GM04503 (cell line): ENCODE measurements around the gene SLC25A26.

ENCODE experiments used
- DNase-seq: peaks from one replicate; pipeline ENCODE4 v3.0.0-alpha.2; 2012; ENCODE audit warnings: low read depth

SLC25A26 gene

DNA sequence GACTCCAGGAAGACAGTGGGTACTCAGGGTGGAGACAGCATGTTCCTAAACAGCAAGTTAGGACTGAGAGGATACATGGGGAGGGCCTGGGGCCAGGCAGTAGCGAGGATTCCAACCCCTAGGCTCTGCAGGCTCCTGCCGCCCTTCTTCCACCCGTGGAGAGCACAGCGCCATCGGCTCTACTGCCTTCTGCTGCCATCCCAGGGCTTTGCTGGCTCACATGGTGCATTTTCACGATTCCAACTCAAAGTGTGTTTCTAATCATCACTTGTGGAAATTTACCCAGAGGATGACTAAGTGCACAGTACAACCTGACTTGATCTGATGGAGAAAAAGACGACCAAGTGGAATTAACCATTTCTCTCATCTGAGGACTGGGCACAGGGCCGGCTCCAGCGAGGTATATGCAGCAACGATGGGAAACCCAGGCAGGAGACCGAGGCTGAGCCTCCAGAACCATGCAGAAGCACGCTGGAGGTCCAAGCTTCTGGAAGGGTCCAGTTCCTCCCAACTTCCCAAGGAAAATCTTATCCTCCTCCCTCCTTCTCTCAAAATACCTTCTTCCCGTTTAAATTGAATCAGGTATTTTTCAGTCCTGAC lies 175.5 kb downstream of the SLC25A26 start:
- no peak for DNase-seq

DNA sequence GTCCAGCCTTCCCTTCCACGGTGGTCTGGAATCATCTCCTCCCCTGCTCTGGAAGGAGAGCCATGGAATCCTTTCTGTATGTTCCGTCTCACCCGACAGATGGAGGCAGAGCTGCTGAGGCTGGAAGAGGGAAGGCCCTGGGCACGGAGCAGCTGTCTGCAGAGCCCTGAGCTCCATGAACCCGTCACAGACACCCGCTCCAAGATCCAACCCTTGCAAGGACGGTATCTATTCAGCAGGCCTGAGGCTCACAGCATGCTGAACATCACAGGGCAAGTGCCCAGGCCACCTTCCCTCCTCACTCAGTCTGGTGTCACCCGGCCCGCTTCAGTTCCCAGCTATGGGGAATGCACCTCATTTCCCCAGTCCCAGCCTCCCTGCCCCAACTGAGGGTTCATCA lies 176.1 kb downstream of the SLC25A26 start:
- no peak for DNase-seq

DNA sequence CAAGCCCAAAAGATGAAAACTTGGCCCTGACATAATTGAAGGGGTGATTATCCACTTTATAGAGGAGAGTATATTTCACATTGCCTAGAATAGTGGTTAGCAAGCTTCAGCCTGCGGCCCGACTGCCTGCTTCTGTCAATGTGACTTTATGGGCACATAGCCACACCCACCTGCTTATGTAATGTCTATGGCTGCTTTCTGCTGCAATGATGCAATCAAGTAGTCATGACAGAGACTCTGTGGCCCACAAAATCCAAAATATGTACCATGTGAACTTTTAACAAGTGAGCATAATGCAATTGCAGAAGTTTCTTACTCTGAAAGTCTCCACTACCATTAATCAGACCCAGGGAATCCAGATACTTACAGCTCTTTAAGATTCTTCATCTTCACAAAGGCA lies 176.9 kb downstream of the SLC25A26 start:
- DNase-seq, result no peak

DNA sequence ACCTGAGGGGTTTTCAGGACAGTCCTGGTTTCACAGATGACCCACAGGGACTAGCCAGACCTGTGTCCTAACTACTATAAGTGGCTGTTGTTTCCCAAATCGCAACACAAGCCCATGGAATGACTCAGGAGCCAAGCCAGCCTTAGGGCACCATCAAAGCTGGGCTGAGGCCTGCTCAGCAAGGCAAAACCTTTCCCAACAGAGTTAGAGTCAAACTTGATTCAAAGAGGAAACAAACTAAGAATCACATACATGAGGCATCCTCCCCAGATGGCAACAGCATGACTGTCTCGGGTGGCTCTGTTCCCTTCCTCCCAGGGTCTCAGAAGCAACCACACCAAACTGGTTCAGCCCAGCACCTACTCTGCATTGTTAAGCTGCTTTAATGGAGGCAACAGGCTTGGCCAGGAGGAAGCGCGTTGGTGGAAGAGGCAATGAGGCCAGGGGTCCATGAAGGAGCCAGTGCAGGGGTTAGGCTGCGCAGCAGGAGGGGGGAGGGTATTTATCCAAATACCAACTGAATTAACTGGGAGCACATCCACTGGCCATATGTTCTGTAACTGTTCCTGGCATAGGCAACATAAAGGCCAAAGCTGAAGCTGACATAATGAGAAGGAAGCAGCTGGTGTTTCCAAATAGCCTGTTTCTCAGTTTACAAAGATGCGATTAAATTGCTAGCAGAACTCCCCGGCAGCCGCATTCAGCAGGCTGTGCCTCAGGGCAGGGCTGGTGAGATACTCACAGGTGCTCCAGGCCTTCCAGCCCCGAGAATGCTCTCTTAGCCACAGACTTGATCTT lies 177.6 kb downstream of the SLC25A26 start:
- DNase-seq, result no peak

DNA sequence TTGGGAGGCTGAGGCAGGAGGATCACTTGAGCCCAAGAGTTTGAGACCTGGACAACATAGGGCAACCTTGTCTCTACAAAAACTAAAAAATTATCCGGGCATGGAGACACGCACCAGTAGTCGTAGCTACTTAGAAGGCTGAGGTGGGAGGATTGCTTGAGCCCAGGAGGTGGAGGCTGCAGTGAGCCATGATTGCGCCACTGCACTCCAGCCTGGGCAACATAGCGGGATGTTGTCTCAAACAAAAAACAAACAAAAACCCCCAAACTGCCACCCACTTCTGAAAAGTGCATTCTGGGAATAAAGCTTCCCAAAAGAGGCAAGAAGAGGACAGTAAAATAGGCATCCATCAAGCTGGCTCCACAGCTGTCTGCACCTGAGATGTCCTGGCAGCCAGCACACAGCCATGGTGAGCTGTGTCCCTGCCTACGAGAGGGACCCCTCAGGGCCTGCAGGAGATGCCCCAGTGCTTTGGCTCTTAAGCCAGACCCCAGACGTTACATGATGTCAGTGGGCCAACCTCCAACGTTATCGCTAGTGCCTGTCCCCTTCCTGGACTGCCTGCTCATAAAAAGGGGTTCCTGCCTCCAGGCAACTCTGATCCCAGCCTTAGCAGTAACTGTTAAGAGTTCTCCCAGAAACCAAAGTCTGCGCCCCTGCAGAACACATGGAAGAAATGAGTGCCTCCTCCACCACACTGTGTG lies 178.9 kb downstream of the SLC25A26 start:
- DNase-seq, result no peak

DNA sequence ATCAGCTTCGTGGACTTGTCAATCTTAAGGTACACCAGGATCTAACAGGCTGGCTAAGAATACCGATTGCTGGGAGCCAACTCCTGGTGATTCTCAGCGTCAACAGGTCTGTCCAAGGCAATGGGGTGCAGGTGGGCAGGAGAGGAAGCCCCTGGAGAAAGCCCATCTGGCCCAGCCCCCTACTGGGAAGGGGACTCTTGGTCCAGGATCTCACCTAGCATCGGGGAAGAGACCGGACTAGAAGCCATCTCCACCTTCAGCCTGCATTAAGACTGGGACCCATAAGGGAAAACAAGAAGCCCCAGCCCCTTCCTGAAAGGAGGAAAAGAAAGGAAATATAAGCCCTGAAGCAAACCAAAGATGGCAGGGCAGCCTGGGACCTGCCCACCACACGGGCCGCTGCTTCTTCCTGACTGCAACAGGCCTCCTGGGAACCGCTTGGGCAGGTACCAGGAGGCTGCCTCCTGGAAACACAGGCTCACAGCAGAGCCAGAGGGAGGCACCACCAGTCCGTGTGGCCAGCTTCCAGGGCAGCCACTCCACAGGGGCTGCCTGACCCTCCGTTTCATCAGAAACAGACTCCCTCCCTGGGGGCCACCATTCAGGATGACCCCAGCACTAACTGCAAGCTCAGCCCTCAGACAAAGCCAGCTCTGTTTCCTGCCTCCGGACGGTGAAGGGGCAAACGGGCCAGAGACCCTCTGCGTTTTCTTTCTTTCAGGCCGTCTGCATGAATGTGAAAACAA lies 179.8 kb downstream of the SLC25A26 start:
- DNase-seq, result no peak

DNA sequence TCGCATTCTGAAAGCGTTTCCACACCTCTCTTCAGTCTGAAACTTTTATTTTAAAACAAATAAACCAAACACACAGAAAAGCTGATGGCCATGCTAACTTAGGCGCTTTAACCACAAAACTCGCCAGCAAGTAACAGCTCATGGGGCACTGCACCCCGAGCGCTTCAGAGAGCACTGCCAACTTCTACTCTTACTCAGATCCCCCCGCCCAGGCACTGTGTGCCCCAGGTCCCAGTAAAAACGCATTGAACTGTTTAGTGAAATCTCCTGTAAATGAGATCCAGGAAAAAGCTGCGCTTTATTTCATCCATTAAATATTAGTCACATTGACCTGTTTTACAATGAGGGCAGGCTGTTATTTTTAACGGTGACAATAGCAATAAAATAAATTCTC lies 180.4 kb downstream of the SLC25A26 start:
- no peak for DNase-seq

DNA sequence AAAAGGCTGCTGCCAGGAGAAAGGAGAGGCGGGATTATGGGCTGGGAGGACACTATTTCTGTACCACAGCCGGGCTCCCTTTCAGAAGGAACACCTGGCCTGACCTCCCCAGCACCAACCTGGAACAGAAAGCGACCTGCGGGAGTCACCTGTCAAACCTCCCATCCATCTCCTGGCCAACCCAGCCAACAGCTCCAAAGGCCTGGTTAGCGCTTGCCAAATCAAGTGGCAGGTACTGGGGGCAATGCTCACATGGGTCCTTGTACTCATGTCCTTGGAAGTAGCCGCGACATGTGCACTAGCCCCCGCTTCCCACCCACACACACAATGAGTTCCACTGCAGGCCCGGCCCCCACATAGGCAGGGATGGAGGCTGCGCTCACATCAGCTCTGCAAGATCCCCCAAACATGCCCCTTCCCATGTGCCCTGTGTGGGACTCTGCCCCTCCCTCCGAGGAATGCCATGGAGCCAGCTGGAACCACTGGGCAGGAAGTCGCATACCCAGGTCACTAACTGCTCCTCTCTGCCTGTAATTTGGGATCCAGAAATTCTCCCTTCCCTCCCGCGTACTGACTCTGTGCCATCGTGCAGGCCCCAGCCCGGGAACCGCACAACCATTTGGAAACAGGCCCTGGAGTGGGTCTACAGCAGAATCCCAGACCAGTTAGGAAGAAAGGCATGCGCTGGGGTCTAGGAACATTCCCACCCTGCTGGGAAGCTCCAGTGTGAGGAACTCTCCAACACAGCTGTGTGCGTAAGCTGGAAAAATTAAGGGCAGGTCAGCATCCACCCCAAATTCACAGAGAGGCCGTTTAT lies 181.1 kb downstream of the SLC25A26 start:
- DNase-seq, result no peak

DNA sequence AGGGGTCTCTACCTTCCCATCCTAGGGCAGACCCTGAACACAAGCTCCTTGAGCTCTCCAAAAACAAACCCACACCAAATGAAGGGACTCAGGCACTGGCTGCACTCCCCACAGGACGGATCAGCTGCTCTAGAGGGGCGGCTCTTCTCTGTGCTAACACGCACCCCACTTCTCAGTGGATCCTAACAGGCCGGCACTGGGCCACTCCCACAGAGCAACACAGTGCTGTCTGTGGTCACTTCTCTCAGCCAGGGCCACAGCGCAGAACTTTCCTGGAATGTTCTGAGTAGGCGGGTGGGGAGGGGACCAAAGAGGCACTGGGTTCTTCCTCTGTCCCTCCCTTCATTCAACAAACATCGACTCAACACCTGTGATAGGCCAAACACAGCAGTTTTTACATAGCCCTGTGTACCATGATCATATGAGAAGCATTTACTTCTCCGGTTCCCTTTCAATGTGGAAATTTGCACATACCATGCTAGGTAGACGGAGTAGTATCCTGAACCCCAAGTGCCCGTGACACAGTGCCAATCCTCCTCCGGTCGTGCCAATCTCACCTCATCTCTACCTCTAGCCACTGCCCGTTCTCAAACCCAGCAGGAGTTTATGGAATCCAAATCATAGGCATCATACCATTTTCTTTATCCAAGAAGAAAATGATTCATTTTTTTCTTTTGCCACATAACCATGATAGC lies 181.9 kb downstream of the SLC25A26 start:
- DNase-seq, result no peak

DNA sequence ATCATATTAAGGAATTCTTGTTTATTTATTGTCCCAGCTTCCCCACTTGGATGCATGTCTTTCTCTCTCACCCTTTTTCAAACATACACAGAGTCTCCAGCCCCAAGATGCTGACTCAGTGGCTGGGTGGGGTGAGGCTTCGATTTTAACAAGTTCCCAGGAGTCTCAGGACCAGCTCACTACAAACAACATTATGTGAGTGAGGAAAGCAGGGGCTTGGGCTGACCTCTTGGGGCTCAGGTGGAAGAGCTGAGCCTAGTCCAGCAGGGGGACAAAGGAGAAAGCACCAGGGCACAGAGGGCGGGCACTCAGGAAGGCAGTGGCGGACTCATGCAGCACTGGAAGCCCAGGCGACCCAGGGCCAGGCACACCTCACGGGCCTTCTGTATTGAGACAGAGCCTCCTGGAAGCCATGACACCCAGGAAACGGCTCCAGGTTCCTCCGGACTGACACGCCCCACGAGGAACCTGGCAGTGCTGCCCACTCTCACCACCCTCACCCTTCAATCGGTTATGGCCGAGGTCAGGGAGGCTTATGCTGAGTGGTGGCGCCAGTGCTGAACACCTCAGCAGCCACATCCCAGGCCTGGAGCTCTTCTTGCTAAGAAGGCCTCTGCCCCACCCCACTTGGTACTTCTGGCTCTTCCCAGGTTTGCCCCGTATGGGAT lies 182.7 kb downstream of the SLC25A26 start:
- no peak for DNase-seq

DNA sequence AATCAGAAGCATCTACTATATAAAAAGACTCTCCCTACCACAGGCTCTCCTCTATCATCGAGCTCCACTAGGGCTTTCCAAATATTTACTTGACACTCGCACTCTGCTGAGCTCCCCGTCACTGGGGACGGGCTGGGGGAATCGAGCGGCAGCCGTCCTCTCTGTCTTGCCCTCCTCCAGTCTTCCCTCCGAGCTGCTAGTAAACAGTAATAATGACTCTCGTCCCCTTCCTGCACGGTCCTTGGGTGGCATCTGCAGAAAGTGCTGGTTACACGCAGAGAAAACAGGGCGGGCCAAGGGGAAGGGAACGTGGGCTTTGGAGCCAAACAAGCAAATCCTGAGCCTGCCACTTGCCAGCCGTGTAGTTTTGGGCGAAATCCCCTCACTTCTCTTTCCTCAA lies 183.4 kb downstream of the SLC25A26 start:
- DNase-seq, result no peak

DNA sequence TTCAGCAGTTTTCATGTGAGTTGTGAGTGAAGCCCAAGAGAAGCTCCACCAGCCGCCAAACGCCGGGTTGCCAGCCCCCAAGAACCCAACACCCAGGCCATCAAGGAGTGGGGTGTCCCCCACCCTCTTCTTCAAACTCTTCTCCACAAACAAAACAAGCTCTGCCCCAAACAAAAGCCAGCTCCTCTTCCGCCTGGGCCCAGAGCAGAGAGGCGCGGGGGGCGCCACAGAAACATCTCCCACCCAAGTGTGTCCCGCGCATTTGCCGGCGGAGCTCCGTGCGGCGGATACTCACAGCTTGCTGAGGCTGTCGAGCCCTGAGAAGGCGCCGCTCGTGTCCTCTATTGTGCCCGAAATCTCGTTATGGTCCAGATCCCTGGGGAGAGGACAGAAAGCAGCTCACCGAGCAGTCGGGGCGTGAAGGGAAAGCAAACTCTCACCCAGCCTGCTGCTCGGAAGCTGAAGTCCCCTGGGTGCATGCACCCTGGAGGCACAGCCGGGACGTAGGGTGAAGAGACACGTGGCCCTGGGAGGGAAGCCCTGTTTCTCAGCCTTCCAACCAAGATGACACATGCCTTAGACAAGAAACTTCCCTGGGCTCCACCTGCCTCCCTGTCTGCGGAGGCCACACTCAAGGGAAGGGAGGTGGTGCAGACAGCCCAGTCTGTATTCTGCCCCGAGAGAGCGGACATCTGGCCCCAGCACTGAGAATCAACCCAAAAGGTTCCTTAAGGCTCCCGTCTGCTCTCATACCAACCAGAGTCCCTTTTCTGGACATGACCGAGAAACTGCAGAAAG lies 184.3 kb downstream of the SLC25A26 start:
- no peak for DNase-seq

DNA sequence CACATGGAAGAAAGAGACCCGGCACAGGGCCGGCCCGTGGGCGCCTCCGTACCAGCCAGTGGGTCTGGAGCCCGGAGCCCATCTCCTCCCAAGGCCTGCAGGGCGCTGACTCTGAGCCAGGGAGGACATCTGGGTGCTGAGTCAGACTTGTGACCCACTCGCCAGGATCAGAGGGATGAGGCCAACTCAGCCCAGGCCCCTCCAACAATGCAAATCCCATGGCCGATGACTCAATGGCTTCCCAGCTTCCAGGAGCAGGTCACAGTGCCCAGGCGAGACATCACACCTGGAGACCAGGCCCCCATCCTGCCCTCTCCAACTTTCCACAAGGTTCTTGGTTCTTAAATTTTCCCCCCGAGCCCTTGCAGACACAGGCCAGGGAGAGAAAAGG lies 184.9 kb downstream of the SLC25A26 start:
- no peak for DNase-seq

DNA sequence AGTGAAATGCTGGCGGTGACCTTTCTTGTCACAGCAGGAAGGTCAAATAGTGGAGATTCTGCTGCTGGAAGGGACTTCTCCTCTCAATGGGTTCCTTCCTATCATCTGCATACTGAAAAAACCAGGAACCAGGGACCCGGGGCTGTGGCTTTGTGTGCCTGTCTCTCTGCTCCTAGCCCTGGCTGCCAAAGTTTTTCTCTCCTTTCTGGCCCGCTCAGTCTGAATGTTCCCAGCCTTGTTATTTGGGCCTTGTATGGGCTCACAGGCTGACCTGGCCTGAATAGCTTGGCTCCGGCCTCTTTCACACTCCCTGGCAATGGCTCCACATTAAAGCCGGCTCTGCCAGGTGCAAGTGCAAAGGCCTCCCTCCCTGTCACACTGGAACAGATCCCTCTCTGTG lies 185.4 kb downstream of the SLC25A26 start:
- no peak for DNase-seq

DNA sequence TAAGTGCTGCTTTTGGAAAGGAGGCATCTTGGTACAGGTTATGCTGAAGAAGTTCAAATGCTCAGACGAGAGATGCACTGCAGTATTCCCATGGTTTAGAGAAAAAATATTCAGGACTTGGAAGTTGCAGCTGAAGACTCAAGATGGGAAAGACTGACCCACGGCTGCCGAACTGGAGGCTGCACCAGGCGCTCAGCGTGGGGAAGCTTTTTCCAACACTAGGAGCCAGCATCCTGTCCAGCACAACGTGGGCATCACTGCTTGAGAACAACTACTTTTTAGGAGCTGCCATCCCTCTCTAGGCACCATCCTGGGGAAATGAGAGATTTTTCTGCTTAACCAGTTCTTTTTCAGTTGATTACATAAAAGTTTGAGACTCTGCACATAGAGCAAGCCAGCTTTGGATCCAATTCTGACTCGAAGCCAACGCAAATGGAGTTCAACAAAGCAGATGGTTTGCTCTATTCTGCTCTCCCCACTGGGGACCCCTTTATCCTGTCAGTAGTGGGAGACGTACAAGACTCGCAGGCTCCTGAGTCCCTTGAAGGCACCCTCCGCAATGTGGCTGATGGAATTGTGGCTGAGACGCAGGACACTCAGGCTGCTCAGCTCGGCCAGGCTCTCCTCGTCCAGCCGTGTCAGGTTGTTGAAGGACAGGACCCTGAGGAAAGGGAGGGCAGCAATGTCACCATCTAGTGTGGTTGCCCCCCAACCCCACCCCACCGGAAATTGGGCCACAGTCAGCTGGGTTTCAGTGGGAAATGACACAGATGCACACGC lies 186.2 kb downstream of the SLC25A26 start:
- DNase-seq, result no peak

DNA sequence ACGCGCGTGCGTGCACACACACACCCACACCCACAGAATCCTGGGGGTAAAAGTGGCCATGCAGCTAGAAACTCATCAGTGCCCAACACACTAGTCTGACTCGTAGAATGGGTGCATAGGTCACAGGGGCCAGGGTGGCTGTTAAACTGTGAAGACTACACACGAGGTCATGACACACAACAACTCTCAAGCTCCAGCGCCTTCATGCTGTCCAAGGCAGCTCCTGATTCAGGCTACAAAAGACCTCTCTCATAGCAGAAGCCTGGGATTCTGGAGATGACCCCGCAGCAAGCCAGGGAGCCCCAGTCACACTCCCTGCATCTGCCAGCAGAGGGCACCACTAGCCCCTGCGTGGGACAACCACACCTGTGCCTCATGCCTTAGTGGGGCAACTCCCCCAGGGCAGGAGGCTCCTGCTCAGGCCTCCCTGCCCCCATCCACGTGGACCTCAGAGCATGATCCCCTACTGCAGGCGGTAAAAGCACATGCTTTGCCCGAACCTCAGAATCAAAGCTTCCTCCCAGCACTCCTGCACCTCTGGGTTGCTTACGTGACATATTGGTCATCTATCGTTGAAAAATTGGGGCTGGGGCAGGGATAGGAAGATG lies 186.9 kb downstream of the SLC25A26 start:
- no peak for DNase-seq

DNA sequence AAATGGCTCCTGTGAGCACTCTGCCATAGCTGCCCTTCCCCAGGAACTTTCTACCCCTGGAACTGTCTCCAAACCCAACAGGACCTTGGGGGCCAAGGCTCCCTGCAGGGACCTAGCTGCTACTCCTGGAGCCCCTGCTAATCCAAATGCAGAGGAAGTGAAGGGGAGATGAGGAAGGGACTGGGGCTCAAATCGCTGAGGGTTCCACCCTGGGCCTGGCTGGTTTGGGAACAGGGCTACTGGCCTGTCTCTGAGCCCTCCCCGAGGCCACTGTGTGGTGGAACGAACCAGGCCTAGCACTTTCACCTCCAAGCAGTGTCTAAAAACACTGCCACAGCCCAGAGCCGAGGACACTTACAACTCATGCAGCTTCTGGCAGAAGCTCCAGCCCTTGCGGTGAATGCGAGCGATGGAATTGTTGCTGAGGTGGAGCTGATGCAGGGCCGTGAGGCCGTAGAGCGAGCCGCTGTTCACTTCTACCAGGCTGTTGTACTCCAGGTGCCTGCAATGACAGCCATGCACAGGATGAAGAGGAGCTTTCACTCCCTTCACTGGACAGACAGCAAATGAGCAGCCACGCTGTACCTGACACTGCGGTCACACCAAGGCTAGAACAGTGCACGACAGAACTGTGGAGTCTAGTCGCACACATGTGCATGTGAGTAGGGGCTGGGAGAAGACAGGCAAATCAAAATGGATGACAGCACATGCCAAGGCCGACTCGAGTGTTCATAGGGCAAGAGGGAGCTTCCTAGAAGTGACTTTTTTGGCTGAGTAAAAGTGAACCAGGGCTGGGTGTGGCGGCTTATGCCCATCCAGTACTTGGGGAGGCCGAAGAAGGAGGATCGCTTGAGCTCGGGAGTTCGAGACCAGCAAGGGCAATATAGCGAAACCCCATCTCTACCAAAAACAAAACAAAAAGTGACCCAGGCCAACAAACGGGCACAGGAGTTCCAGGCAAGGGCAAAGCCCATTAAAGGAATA lies 189.3 kb downstream of the SLC25A26 start:
- DNase-seq, result no peak
